HL-60 (cell line): ENCODE measurements around the gene PDE8A.

Experiments
- GABPA ChIP-seq: IDR thresholded peaks from 2 replicates; pipeline ENCODE4 v1.6.1; 2012; ENCODE audit warnings: low read depth
- POLR2AphosphoS5 ChIP-seq: IDR thresholded peaks from 2 replicates; pipeline ENCODE4 v1.6.1; 2012; ENCODE audit warnings: low read depth
- SPI1 ChIP-seq: IDR thresholded peaks from 2 replicates; pipeline ENCODE4 v1.6.1; 2012; ENCODE audit warnings: low read depth, mild to moderate bottlenecking, borderline replicate concordance
- TF ChIP-seq, protein P1 (sequence below): IDR thresholded peaks from one replicate; pipeline ENCODE4 v1.5.1; 2011; ENCODE audit warnings: low read length, control low read depth, inconsistent platforms; ENCODE audit not compliant: insufficient read depth
- TF ChIP-seq, protein P2 (sequence below): IDR thresholded peaks from 2 replicates; pipeline ENCODE4 v1.6.1; 2012; ENCODE audit warnings: low read depth; ENCODE audit not compliant: insufficient replicate concordance

DNA sequence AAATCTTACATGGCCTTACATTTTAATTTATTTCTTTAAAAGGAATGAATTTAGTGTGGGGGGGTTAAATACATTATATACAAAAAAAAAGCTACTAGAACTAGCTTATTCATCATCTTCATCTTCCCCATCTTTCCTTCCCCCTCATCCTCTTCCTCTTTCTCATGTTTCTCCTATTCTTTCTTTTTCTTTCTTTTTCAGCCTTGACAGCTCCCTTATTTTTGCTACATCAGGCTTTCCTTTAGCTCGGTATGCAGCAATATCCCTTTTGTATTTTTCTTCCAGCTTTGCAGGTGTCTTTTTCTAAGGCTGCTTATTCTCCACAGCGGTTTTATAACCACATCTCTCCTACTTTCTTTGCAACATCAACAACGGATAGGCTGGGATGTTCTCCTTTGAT is 41.3 kb upstream of the PDE8A start:
- TF ChIP-seq, protein P1, sequence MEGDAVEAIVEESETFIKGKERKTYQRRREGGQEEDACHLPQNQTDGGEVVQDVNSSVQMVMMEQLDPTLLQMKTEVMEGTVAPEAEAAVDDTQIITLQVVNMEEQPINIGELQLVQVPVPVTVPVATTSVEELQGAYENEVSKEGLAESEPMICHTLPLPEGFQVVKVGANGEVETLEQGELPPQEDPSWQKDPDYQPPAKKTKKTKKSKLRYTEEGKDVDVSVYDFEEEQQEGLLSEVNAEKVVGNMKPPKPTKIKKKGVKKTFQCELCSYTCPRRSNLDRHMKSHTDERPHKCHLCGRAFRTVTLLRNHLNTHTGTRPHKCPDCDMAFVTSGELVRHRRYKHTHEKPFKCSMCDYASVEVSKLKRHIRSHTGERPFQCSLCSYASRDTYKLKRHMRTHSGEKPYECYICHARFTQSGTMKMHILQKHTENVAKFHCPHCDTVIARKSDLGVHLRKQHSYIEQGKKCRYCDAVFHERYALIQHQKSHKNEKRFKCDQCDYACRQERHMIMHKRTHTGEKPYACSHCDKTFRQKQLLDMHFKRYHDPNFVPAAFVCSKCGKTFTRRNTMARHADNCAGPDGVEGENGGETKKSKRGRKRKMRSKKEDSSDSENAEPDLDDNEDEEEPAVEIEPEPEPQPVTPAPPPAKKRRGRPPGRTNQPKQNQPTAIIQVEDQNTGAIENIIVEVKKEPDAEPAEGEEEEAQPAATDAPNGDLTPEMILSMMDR = no peak
- TF ChIP-seq GABPA (no peak), POLR2AphosphoS5 (no peak), SPI1 (no peak)
- TF ChIP-seq, protein P2, sequence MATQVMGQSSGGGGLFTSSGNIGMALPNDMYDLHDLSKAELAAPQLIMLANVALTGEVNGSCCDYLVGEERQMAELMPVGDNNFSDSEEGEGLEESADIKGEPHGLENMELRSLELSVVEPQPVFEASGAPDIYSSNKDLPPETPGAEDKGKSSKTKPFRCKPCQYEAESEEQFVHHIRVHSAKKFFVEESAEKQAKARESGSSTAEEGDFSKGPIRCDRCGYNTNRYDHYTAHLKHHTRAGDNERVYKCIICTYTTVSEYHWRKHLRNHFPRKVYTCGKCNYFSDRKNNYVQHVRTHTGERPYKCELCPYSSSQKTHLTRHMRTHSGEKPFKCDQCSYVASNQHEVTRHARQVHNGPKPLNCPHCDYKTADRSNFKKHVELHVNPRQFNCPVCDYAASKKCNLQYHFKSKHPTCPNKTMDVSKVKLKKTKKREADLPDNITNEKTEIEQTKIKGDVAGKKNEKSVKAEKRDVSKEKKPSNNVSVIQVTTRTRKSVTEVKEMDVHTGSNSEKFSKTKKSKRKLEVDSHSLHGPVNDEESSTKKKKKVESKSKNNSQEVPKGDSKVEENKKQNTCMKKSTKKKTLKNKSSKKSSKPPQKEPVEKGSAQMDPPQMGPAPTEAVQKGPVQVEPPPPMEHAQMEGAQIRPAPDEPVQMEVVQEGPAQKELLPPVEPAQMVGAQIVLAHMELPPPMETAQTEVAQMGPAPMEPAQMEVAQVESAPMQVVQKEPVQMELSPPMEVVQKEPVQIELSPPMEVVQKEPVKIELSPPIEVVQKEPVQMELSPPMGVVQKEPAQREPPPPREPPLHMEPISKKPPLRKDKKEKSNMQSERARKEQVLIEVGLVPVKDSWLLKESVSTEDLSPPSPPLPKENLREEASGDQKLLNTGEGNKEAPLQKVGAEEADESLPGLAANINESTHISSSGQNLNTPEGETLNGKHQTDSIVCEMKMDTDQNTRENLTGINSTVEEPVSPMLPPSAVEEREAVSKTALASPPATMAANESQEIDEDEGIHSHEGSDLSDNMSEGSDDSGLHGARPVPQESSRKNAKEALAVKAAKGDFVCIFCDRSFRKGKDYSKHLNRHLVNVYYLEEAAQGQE = no peak
